Left forelimb (tissue), 1 donor: Measurements from ENCODE around the gene DIDO1.

ENCODE experiments used
- DNase-seq: peaks from one replicate; pipeline ENCODE4 v3.0.0-alpha.2; 2018; ENCODE audit warnings: low spot score

The DIDO1 gene

GRCh38 chr20:62951143-62951895, 25.0 kb upstream of the DIDO1 start:
- DNase-seq, result no peak

GRCh38 chr20:62950741-62951140, 24.4 kb upstream of the DIDO1 start:
- DNase-seq, result no peak

- DNase-seq, result no peak
These were observed 23.7 kb upstream of the DIDO1 start for GRCh38 chr20:62949962-62950361.

GRCh38 chr20:62949153-62949821, 23.0 kb upstream of the DIDO1 start:
- no peak for DNase-seq

GRCh38 chr20:62947532-62948300, 21.4 kb upstream of the DIDO1 start:
- no peak for DNase-seq

- DNase-seq, result no peak
These were observed 20.6 kb upstream of the DIDO1 start for GRCh38 chr20:62946918-62947317.

DNA sequence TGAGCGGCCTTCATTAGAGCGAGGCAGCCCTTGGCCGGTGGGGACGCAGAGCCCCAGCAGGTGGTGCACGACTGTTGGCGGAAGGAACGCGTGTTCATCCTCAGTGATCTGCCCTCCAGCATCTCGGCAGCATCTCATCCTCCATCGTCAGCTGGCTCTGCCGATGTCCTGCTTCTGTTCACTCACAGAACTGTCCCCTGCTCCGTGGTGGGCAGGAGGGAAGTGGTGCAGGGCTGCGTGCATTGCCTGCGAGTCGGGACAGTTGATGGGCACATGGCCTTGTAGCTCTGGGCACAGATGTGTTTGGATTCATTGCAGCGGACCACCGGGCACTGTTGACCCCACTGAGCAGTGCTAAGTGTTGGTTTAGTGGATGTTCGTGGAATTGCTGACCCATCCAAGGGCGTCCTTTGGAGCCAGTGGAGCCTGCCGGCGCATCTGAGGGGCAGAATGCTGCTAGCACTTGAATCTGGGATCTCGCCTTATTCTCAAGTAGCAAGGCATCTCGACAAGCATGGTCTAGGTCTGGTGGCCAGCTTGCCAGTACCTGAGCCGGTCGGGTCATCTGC, 19.6 kb upstream of the DIDO1 start:
- DNase-seq, result peak; percentile 28

- peak; percentile 17 for DNase-seq
These were observed 18.4 kb upstream of the DIDO1 start for GRCh38 chr20:62944746-62945145.

GRCh38 chr20:62944184-62944583, 17.9 kb upstream of the DIDO1 start:
- no peak for DNase-seq

DNA sequence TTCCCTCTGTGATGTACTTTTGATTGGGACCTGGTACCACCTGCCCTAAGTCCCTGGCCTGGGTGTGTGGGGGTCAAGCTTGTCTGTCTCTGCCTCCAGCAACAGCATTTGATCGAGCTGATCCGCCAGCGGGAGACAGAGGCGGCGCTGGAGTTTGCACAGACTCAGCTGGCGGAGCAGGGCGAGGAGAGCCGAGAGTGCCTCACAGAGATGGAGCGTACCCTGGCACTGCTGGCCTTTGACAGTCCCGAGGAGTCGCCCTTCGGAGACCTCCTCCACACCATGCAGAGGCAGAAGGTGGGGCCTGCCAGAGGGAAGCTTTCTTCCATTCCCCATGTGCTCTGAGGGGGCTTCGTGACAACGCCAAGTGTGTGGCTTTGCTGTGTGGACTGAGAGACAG, 17.1 kb upstream of the DIDO1 start:
- DNase-seq, result peak; percentile 47

DNA sequence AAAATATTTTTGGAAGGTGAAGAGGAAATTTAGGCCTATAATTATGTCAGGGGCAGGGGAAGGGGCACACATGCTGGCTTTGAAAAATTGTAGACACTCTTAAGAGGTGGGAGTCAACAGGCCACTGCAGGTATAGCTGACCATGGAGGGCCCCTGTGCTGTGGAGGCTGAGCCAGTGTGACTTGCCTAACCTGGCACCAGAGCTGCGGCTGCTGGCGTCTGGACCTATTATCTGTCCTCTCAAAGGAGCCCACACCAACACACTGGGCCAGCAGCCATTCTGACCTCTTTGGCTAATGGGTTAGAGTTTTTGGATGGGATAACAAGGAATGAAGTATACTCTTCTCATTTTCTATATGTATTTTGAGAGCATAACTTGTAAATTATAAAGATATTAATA, 16.2 kb upstream of the DIDO1 start:
- peak; percentile 45 for DNase-seq

GRCh38 chr20:62941792-62942191, 15.5 kb upstream of the DIDO1 start:
- no peak for DNase-seq

DNA sequence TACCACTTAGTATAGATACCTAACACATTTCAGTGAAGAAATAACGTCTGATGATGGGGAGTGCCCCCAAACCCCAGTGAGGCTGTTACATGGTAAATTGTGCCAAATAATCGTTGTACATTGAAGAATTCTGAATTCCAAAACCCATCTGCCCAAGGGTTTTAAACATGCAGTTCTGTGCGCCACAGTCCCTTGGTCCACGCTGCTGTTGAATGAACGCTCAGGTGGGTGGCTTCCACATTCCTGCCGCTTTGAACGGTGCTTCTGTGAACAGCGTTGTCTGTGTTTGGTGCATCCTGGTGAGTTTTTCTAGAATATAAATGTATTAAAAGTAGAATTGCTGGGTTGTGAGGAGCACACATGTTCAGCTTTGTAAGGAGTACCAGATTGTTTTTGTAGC, 14.6 kb upstream of the DIDO1 start:
- DNase-seq, result peak; percentile 15

- peak; percentile 63 for DNase-seq
These were observed 12.0 kb upstream of the DIDO1 start, which contains the start of gene GID8 for GRCh38 chr20:62938105-62938888. Gene GID8 (plus strand): TSS chr20:62938147. CDS start chr20:62941503, 3,356 bp downstream.

DNA sequence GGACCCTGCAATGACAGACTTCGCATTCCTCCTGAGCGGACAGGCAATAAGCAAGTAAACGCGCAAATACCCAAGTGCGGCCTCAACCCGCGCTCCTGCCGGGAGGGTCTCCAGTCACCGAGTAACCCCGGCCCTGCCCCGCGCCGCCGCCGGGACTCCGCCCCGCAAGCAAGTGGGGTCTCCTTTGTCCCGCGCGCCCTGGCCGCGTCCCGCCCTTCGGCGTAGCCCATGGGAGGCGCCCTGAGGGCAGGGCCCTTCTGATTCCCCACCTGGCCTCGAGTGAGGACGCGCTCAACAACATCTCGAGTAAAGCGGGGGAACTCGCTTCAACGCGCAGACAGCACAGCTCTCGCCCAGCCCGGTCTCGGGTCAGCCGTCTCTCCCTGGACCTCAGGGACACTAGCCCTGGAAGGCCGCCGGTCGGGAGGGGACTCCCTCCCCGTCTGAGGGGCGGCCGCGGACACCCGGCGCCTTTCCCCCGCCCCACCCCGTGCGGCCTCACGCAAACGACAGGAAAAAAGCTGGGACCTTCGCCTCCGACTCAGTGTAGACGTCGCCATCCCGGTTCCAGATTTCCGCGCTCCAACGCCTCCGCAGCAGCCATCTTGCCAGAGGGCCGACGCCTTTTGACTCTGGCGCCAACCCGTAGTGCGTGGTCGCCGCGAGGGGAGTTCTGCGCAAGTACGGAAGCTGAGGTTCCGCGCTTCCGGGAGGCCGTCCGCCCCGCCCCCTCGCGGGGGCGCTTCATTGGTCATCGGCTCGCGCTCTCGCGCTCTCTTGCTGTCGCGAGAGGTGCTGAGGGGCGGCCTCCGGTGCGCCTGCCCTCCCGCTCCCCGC, 11.2 kb upstream of the DIDO1 start:
- peak; percentile 98 for DNase-seq

GRCh38 chr20:62935968-62936585, 9.8 kb upstream of the DIDO1 start:
- peak; percentile 38 for DNase-seq

- DNase-seq, result no peak
These were observed 9.1 kb upstream of the DIDO1 start for GRCh38 chr20:62935204-62935967.

GRCh38 chr20:62933966-62934365, 7.7 kb upstream of the DIDO1 start:
- peak; percentile 41 for DNase-seq

GRCh38 chr20:62931464-62931863, 5.2 kb upstream of the DIDO1 start:
- DNase-seq, result no peak
